Measurements from ENCODE around the gene ERP44. TPM values are rescaled to one million over a fixed set of nuclear protein-coding genes. Genes with fewer than 3 reads are reported as not detected.

Gene ERP44
- total RNA-seq, 1 donor, result 18.2 TPM

- no peak overlapping the region for H3K4me3 ChIP-seq (ENCODE audit: low read length)
- no peaks in the 10 kb centered on the region for H3K4me1 ChIP-seq (ENCODE audit: insufficient read depth, low read length)
- no peaks in the 10 kb centered on the region for H3K9me3 ChIP-seq (ENCODE audit: low read depth, low read length)
- H3K27me3 ChIP-seq (ENCODE audit: insufficient read depth, low read length), result no peaks in the 10 kb centered on the region
Measured at GRCh38 chr9:99973455-99973854, 125.3 kb downstream of the ERP44 start.

DNA sequence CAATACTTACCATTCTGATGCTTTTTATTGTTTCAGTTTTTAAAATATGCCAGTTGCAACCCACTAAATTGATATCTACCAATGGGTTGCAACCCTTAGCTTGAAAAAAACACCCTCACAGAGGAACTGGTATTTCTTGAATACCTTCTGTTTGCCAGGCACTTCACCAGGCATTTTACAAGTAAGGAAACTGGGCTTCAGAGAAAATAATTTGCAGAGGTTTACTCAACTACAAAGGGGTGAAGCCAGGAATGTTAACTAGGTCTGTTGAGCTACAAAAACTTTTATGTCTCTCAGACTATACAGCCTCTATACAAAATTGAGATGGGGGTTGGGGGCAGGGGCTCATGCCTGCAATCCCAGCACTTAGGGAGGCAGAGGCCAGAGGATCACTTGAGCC is 127.4 kb downstream of the ERP44 start:
- Histone ChIP-seq H3K4me1 (ENCODE audit: insufficient read depth, low read length) (no peaks in the 10 kb centered on the region), H3K27me3 (ENCODE audit: insufficient read depth, low read length) (no peaks in the 10 kb centered on the region), H3K9me3 (ENCODE audit: low read depth, low read length) (no peaks in the 10 kb centered on the region), H3K4me3 (ENCODE audit: low read length) (no peak overlapping the region)

- Histone ChIP-seq H3K27me3 (ENCODE audit: insufficient read depth, low read length) (no peaks in the 10 kb centered on the region), H3K4me3 (ENCODE audit: low read length) (no peak overlapping the region), H3K4me1 (ENCODE audit: insufficient read depth, low read length) (no peaks in the 10 kb centered on the region), H3K9me3 (ENCODE audit: low read depth, low read length) (no peaks in the 10 kb centered on the region)
Measured at GRCh38 chr9:99970481-99970880, 128.3 kb downstream of the ERP44 start.

DNA sequence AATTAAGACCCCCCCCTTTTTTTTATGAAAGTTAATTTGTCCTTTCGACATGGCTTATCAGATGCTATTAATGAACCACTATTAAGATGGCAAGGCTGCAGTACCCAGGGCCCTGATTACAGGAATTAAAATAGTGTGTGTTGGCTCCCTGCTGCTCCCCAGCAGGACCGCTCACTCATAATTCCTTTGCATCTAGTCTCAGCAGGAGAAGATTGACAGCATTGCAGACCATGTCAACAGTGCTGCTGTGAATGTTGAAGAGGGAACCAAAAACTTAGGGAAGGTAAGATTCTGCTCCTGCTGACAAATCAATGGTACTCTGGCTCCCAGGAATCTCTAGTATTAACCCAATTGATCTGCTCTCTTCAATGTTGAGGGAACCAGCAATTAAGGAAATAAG is 131.3 kb downstream of the ERP44 start:
- no peak overlapping the region for H3K4me3 ChIP-seq (ENCODE audit: low read length)
- no peaks in the 10 kb centered on the region for H3K9me3 ChIP-seq (ENCODE audit: low read depth, low read length)
- no peaks in the 10 kb centered on the region for H3K4me1 ChIP-seq (ENCODE audit: insufficient read depth, low read length)
- no peaks in the 10 kb centered on the region for H3K27me3 ChIP-seq (ENCODE audit: insufficient read depth, low read length)

- no peak overlapping the region for H3K4me3 ChIP-seq (ENCODE audit: low read length)
- H3K4me1 ChIP-seq (ENCODE audit: insufficient read depth, low read length), result no peaks in the 10 kb centered on the region
- H3K27me3 ChIP-seq (ENCODE audit: insufficient read depth, low read length), result no peaks in the 10 kb centered on the region
- H3K9me3 ChIP-seq (ENCODE audit: low read depth, low read length), result no peaks in the 10 kb centered on the region
Measured at GRCh38 chr9:99966716-99967115, 132.1 kb downstream of the ERP44 start.

DNA sequence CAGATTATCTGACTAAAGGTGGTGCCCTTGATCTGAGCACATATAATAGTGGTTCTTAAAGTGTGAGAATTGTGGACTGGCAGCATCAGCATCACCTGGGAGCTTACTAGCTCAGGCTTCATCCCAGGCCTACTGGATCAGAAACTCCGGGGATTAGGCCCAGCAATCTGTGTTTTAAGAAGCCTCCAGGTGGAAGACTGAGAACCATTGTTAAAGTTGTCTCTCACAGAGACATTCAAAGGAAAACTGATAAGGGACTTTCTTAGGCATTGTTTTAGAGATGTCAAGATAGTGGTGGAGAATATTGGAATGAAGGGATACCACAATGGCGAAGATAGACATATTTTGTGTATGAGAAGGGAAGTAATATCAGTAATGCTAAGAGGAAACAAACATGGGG is 132.8 kb downstream of the ERP44 start:
- Histone ChIP-seq H3K4me1 (ENCODE audit: insufficient read depth, low read length) (no peaks in the 10 kb centered on the region), H3K9me3 (ENCODE audit: low read depth, low read length) (no peaks in the 10 kb centered on the region), H3K4me3 (ENCODE audit: low read length) (no peak overlapping the region), H3K27me3 (ENCODE audit: insufficient read depth, low read length) (no peaks in the 10 kb centered on the region)

DNA sequence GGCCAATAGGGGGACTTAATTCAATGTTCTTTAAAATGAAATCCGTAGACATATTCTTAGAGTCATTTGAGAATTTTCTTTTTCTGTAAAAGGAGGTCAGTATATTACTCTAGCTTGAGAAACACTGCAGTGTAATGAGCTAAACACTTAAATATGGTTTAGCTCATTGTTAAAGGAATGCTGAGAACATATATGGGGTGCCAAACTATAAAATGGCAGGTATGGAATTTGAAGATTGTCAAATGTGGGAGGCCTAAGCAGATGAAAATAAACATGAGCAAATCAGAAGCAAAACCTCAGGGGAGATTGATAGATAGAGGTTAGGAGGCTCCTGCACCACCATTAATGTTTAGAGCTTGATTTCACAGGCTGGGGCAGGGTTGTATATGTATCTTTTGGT is 134.5 kb downstream of the ERP44 start:
- Histone ChIP-seq H3K9me3 (ENCODE audit: low read depth, low read length) (no peaks in the 10 kb centered on the region), H3K27me3 (ENCODE audit: insufficient read depth, low read length) (no peaks in the 10 kb centered on the region), H3K4me3 (ENCODE audit: low read length) (no peak overlapping the region), H3K4me1 (ENCODE audit: insufficient read depth, low read length) (no peaks in the 10 kb centered on the region)

DNA sequence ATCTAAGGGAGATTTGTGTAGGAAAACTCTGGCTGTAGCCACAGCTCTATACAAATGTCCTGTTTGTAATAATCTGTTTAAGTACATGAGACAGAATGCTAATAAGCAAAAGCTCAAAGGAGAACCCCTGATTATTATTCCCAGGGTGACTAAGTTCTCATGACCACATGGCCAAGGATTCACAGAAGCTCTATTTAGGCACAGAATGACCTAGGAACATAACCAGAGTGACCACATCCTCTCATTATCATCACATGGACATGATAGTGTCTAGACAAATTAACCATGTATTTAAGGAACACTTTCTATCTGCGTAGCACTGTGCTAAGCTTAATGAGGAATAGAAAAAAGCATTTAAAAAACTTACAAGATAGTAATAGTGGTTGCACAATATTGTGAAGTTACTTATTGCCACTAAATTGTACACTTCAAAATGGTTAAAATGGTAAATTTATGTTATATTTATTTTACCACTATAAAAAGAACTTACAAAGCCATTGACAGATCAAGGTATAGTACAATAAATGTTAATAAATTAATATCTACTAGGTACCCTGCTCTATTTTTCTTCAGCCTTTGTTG is 136.0 kb downstream of the ERP44 start:
- Histone ChIP-seq H3K4me3 (ENCODE audit: low read length) (no peak overlapping the region), H3K9me3 (ENCODE audit: low read depth, low read length) (no peaks in the 10 kb centered on the region), H3K4me1 (ENCODE audit: insufficient read depth, low read length) (no peaks in the 10 kb centered on the region), H3K27me3 (ENCODE audit: insufficient read depth, low read length) (no peaks in the 10 kb centered on the region)

DNA sequence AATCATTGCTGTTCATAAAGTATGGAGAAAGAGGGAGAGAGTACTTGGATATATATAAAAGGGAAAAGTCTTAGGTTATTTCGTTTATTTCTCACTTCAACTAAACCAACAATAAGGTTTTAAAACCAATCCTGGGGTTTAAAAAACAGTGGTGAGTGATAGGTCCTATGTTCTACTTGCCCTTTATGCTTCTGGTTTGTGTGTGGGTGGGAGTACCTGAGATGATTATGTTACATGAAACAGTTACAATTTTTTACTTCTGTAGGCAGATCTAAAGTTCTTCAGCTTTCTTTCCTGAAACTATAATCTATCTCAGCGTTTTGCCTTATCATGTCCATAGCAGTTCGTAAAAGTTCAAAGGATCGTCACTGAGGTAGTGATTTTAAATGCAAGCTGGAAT is 143.2 kb downstream of the ERP44 start:
- no peak overlapping the region for H3K4me3 ChIP-seq (ENCODE audit: low read length)

GRCh38 chr9:99954819-99955218 is 144.0 kb downstream of the ERP44 start:
- Histone ChIP-seq H3K4me3 (ENCODE audit: low read length) (no peak overlapping the region), H3K9me3 (ENCODE audit: low read depth, low read length) (no peaks in the 10 kb centered on the region), H3K4me1 (ENCODE audit: insufficient read depth, low read length) (no peaks in the 10 kb centered on the region), H3K27me3 (ENCODE audit: insufficient read depth, low read length) (no peaks in the 10 kb centered on the region)

More for the DNA sequence above, 143.2 kb downstream of the ERP44 start:
- no peaks in the 10 kb centered on the region for H3K4me1 ChIP-seq (ENCODE audit: insufficient read depth, low read length)
- no peaks in the 10 kb centered on the region for H3K27me3 ChIP-seq (ENCODE audit: insufficient read depth, low read length)
- H3K9me3 ChIP-seq (ENCODE audit: low read depth, low read length), result no peaks in the 10 kb centered on the region

- no peak overlapping the region for H3K4me3 ChIP-seq (ENCODE audit: low read length)
- no peaks in the 10 kb centered on the region for H3K9me3 ChIP-seq (ENCODE audit: low read depth, low read length)
- no peaks in the 10 kb centered on the region for H3K4me1 ChIP-seq (ENCODE audit: insufficient read depth, low read length)
- H3K27me3 ChIP-seq (ENCODE audit: insufficient read depth, low read length), result no peaks in the 10 kb centered on the region
Measured at GRCh38 chr9:99953861-99954507, 144.8 kb downstream of the ERP44 start.

DNA sequence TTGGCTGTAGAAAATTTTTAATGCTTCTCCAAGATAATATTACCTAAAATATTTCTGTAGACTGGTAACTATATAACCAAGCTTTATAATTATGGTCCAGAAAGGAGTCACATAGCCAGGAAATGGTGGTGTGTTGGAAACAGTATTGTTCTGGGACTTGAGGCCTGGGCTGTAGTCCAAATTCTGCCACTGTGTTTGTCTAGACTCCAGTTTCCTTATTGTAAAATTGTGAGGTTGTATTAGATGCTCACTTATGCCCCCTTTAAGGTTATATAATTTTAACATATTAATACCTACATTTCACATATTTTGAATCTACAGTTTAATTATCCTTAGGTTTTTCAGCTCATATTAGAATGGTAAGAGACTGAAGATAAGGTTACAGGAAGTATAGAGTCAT is 149.9 kb downstream of the ERP44 start:
- H3K4me1 ChIP-seq (ENCODE audit: insufficient read depth, low read length), result no peaks in the 10 kb centered on the region
- H3K9me3 ChIP-seq (ENCODE audit: low read depth, low read length), result no peaks in the 10 kb centered on the region
- no peaks in the 10 kb centered on the region for H3K27me3 ChIP-seq (ENCODE audit: insufficient read depth, low read length)
- no peak overlapping the region for H3K4me3 ChIP-seq (ENCODE audit: low read length)

GRCh38 chr9:99948482-99948881 is 150.3 kb downstream of the ERP44 start:
- H3K4me1 ChIP-seq (ENCODE audit: insufficient read depth, low read length), result no peaks in the 10 kb centered on the region
- no peaks in the 10 kb centered on the region for H3K9me3 ChIP-seq (ENCODE audit: low read depth, low read length)
- H3K27me3 ChIP-seq (ENCODE audit: insufficient read depth, low read length), result no peaks in the 10 kb centered on the region
- no peak overlapping the region for H3K4me3 ChIP-seq (ENCODE audit: low read length)

- no peak overlapping the region for H3K4me3 ChIP-seq (ENCODE audit: low read length)
- no peaks in the 10 kb centered on the region for H3K9me3 ChIP-seq (ENCODE audit: low read depth, low read length)
- H3K27me3 ChIP-seq (ENCODE audit: insufficient read depth, low read length), result no peaks in the 10 kb centered on the region
- H3K4me1 ChIP-seq (ENCODE audit: insufficient read depth, low read length), result no peaks in the 10 kb centered on the region
Measured at GRCh38 chr9:99947395-99947794, 151.4 kb downstream of the ERP44 start.

DNA sequence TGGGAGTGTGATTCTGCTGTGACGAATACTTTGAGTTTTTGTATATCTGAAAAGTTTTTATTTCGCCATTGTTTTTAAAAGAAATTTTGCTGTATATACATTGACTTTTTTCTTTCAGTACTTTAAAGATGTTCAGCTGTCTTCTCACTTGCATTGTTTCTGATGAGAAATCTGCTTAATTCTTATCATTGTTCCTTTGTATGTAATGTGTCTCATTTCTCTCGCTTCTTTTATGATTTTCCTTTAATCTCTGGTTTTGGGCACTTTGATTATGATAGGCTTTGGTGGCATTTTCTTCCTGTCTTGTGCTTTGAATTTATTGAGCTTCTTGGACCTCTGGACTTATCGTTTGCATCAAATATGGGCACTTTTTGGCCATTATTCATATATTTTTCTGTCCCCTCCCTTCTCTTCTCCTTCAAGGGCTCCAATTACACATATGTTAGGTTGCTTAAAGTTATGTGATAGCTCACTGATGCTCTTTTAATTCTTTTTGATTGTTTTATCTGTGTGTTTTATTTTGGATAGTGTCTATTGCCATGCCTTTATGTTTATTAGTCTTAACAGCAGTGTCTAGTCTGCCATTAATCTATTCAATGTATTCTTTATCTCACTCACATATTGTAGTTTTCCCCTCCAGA is 161.7 kb downstream of the ERP44 start:
- Histone ChIP-seq H3K4me3 (ENCODE audit: low read length) (no peak overlapping the region), H3K9me3 (ENCODE audit: low read depth, low read length) (peaks cover 15% of the 10 kb centered on the region), H3K27me3 (ENCODE audit: insufficient read depth, low read length) (no peaks in the 10 kb centered on the region), H3K4me1 (ENCODE audit: insufficient read depth, low read length) (no peaks in the 10 kb centered on the region)

Data from mononuclear cell (primary cell).